ENCODE data around the gene SP1. TPM values are rescaled to one million over a fixed set of nuclear protein-coding genes. Genes with fewer than 3 reads are reported as not detected.
A peak's percentile ranks its signal among the peaks of the same experiment; 100 is the strongest.
"Not testable (repeated sequence)": the region's sequence is repeated elsewhere in the genome, so short reads cannot be mapped to it uniquely, and the experiment has no call there.

Gene SP1
- total and polyA plus RNA-seq, 2 experiments from 2014 or later, result 11.1 to 68.4 TPM

GRCh38 chr12:53391724-53392123 lies 11.7 kb downstream of the SP1 start (continued):
- no peak for TF ChIP-seq JUNB (IDR thresholded peaks at IDR 0.05; ENCODE audit: unreplicated experiment)
- TF ChIP-seq CREB1 (CRISPR knock-in tag; IDR thresholded peaks at IDR 0.05; ENCODE audit: low read depth), result no peak
- no peak for TF ChIP-seq ETS1 (IDR thresholded peaks at IDR 0.05)

DNA sequence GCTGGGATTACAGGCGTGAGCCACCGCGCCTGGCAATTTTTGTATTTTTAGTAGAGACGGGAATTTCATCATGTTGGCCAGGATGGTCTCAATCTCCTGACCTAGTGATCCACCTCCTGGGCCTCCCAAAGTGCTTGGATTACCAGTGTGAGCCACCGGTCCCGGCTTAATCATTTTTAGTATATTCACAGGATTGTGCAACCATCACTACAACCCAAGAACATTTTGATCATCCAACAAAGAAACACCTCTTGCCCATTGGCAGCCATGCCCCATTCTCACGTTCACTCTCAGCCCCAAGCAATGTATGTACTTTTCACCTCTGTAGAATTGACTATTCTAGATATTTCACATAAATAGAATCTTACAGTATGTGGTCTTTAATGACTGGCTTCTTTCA lies 19.9 kb downstream of the SP1 start:
- Histone ChIP-seq H3K79me2 (replicated peaks; ENCODE audit: insufficient read depth) (peaks cover 72% of the 10 kb centered on the region), H3K9me2 (ENCODE audit: insufficient read depth) (no peaks in the 10 kb centered on the region), H2AFZ (no peak overlapping the region), H4K20me1 (replicated peaks; ENCODE audit: insufficient read depth) (peaks cover 7% of the 10 kb centered on the region; the same call in 1 of the 2 replicates), H3K4me2 (no peak overlapping the region), H3F3A (replicated peaks; ENCODE audit: low read depth) (0 out of 2 replicates have a peak, but pooled peaks cover 4% of the 10 kb centered on the region), H3K27ac (ENCODE audit: low read depth) (no peak overlapping the region), H3K4me3 (no peak overlapping the region), H3K27me3 (ENCODE audit: insufficient read depth) (no peaks in the 10 kb centered on the region), H3K36me3 (ENCODE audit: insufficient read depth) (no peaks in the 10 kb centered on the region), H3K4me1 (ENCODE audit: insufficient read depth) (no peaks in the 10 kb centered on the region)
- H3K4me3 Mint-ChIP-seq, result no peak overlapping the region
- peaks cover 10% of the 10 kb centered on the region for H3K36me3 Mint-ChIP-seq (ENCODE audit: low read depth)
- TF ChIP-seq REST (IDR thresholded peaks at IDR 0.05; ENCODE audit: unreplicated experiment), result no peak
- no peak for TF ChIP-seq ETS1 (IDR thresholded peaks at IDR 0.05)
- no peak for TF ChIP-seq STAT1 (IDR thresholded peaks at IDR 0.05; ENCODE audit: unreplicated experiment)
- no peak for TF ChIP-seq NANOG (IDR thresholded peaks at IDR 0.05; ENCODE audit: borderline replicate concordance)
- TF ChIP-seq, protein P1, sequence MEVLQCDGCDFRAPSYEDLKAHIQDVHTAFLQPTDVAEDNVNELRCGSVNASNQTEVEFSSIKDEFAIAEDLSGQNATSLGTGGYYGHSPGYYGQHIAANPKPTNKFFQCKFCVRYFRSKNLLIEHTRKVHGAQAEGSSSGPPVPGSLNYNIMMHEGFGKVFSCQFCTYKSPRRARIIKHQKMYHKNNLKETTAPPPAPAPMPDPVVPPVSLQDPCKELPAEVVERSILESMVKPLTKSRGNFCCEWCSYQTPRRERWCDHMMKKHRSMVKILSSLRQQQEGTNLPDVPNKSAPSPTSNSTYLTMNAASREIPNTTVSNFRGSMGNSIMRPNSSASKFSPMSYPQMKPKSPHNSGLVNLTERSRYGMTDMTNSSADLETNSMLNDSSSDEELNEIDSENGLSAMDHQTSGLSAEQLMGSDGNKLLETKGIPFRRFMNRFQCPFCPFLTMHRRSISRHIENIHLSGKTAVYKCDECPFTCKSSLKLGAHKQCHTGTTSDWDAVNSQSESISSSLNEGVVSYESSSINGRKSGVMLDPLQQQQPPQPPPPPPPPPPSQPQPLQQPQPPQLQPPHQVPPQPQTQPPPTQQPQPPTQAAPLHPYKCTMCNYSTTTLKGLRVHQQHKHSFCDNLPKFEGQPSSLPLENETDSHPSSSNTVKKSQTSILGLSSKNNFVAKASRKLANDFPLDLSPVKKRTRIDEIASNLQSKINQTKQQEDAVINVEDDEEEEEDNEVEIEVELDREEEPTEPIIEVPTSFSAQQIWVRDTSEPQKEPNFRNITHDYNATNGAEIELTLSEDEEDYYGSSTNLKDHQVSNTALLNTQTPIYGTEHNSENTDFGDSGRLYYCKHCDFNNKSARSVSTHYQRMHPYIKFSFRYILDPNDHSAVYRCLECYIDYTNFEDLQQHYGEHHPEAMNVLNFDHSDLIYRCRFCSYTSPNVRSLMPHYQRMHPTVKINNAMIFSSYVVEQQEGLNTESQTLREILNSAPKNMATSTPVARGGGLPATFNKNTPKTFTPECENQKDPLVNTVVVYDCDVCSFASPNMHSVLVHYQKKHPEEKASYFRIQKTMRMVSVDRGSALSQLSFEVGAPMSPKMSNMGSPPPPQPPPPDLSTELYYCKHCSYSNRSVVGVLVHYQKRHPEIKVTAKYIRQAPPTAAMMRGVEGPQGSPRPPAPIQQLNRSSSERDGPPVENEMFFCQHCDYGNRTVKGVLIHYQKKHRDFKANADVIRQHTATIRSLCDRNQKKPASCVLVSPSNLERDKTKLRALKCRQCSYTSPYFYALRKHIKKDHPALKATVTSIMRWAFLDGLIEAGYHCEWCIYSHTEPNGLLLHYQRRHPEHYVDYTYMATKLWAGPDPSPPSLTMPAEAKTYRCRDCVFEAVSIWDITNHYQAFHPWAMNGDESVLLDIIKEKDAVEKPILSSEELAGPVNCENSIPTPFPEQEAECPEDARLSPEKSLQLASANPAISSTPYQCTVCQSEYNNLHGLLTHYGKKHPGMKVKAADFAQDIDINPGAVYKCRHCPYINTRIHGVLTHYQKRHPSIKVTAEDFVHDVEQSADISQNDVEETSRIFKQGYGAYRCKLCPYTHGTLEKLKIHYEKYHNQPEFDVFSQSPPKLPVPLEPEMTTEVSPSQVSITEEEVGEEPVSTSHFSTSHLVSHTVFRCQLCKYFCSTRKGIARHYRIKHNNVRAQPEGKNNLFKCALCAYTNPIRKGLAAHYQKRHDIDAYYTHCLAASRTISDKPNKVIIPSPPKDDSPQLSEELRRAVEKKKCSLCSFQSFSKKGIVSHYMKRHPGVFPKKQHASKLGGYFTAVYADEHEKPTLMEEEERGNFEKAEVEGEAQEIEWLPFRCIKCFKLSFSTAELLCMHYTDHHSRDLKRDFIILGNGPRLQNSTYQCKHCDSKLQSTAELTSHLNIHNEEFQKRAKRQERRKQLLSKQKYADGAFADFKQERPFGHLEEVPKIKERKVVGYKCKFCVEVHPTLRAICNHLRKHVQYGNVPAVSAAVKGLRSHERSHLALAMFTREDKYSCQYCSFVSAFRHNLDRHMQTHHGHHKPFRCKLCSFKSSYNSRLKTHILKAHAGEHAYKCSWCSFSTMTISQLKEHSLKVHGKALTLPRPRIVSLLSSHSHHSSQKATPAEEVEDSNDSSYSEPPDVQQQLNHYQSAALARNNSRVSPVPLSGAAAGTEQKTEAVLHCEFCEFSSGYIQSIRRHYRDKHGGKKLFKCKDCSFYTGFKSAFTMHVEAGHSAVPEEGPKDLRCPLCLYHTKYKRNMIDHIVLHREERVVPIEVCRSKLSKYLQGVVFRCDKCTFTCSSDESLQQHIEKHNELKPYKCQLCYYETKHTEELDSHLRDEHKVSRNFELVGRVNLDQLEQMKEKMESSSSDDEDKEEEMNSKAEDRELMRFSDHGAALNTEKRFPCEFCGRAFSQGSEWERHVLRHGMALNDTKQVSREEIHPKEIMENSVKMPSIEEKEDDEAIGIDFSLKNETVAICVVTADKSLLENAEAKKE (CRISPR knock-in tag; IDR thresholded peaks at IDR 0.05), result no peak
- no peak overlapping the region for H3K27ac Mint-ChIP-seq
- DNase-seq (ENCODE audit: low spot score) (no peak), ATAC-seq (no peak)
- H3K27me3 Mint-ChIP-seq (ENCODE audit: insufficient read depth, low read depth, poor library complexity), result no peaks in the 10 kb centered on the region
- no peaks in the 10 kb centered on the region for H3K4me1 Mint-ChIP-seq
- H3K9me3 Mint-ChIP-seq, result no peaks in the 10 kb centered on the region

DNA sequence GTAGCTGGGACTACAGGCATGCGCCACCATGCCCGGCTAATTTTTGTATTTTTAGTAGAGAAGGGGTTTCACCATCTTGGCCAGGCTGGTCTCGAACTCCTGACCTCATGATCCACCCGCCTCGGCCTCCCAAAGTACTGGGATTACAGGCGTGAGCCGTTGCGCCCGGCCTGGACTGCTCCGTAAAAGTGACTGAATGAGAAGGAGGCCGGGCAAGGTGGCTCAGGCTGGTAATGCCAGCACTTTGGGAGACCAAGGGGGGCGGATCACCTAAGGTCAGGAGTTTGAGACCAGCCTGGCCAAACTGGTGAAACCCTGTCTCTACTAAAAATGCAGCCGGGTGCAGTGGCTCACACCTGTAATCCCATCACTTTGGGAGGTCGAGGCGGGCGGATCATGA lies 22.4 kb downstream of the SP1 start:
- not testable (repeated sequence) for H2AFZ ChIP-seq; H3K27me3 Mint-ChIP-seq (ENCODE audit: insufficient read depth, low read depth, poor library complexity); DNase-seq (ENCODE audit: low spot score); H3F3A ChIP-seq (replicated peaks; ENCODE audit: low read depth); H3K27ac Mint-ChIP-seq; H3K4me1 ChIP-seq (ENCODE audit: insufficient read depth); H3K9me2 ChIP-seq (ENCODE audit: insufficient read depth); H3K4me2 ChIP-seq; H3K9me3 Mint-ChIP-seq; H3K4me3 Mint-ChIP-seq; H4K20me1 ChIP-seq (replicated peaks; ENCODE audit: insufficient read depth); H3K36me3 ChIP-seq (ENCODE audit: insufficient read depth); ATAC-seq; H3K4me1 Mint-ChIP-seq; H3K27me3 ChIP-seq (ENCODE audit: insufficient read depth); H3K4me3 ChIP-seq
- Histone ChIP-seq H3K27ac (ENCODE audit: low read depth) (0 out of 2 replicates have a peak overlapping the region, but pooled peaks have one; percentile 26), H3K79me2 (replicated peaks; ENCODE audit: insufficient read depth) (peaks cover 51% of the 10 kb centered on the region)
- H3K36me3 Mint-ChIP-seq (ENCODE audit: low read depth), result peaks cover 21% of the 10 kb centered on the region

All from GM23338 (cell line).